Nephron progenitor cell (in vitro differentiated cells): Measurements from ENCODE around the gene RPS18.

Experiments
- DNase-seq: peaks from one replicate; pipeline ENCODE4 v3.0.0; 2021
- H3K27ac Mint-ChIP-seq: 2 replicates; pipeline ENCODE4 v1.8.0; 2021; ENCODE audit warnings: mild to moderate bottlenecking, moderate library complexity, mixed read lengths
- H3K27me3 Mint-ChIP-seq: 2 replicates; pipeline ENCODE4 v1.8.0; 2021; ENCODE audit warnings: mild to moderate bottlenecking, low read depth, mixed read lengths; ENCODE audit not compliant: poor library complexity
- H3K36me3 Mint-ChIP-seq: 2 replicates; pipeline ENCODE4 v1.8.0; 2021; ENCODE audit warnings: low read depth, mixed read lengths
- H3K4me1 Mint-ChIP-seq: 2 replicates; pipeline ENCODE4 v1.8.0; 2021; ENCODE audit warnings: mixed read lengths
- H3K4me3 Mint-ChIP-seq: 2 replicates; pipeline ENCODE4 v1.8.0; 2021; ENCODE audit warnings: mild to moderate bottlenecking, moderate library complexity, mixed read lengths
- H3K9me3 Mint-ChIP-seq: 2 replicates; pipeline ENCODE4 v1.8.0; 2021; ENCODE audit warnings: mild to moderate bottlenecking, moderate library complexity, mixed read lengths
- TF ChIP-seq, protein P1 (sequence below): fragments of 200-600 bp; sonication (generic); IDR thresholded peaks from 2 replicates; pipeline ENCODE4 v1.5.0; 2021; ENCODE audit warnings: antibody characterized with exemption

Gene RPS18

DNA sequence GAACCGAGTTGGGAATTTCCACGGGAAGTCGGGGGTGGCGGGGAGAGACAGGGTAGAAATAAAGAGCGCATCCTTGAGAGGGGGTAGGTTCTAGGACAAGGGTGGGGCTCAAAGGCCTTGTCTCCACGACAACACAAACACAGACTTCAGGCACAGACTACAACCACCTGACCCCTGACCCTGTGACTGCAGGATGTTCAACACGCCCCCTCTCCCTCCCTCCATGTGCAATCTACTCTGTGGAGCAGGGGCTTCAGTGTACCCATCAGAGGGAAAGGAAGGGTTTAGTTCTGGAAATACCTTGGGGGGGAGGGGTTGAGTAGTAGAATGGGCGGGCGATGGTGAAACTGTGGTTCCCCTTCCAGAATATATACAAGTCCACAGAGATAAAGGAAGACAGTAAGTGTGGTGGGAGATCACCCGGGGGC is 42.7 kb downstream of the RPS18 start:
- peak overlapping the region; percentile 90 for H3K4me3 Mint-ChIP-seq
- peaks cover 75% of the 10 kb centered on the region for H3K4me1 Mint-ChIP-seq
- H3K27me3 Mint-ChIP-seq: peaks cover 55% of the 10 kb centered on the region
- H3K9me3 Mint-ChIP-seq: no peaks in the 10 kb centered on the region
- DNase-seq: peak; percentile 40
- TF ChIP-seq, protein P1, sequence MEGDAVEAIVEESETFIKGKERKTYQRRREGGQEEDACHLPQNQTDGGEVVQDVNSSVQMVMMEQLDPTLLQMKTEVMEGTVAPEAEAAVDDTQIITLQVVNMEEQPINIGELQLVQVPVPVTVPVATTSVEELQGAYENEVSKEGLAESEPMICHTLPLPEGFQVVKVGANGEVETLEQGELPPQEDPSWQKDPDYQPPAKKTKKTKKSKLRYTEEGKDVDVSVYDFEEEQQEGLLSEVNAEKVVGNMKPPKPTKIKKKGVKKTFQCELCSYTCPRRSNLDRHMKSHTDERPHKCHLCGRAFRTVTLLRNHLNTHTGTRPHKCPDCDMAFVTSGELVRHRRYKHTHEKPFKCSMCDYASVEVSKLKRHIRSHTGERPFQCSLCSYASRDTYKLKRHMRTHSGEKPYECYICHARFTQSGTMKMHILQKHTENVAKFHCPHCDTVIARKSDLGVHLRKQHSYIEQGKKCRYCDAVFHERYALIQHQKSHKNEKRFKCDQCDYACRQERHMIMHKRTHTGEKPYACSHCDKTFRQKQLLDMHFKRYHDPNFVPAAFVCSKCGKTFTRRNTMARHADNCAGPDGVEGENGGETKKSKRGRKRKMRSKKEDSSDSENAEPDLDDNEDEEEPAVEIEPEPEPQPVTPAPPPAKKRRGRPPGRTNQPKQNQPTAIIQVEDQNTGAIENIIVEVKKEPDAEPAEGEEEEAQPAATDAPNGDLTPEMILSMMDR: no peak
- peaks cover 15% of the 10 kb centered on the region for H3K36me3 Mint-ChIP-seq
- no peak overlapping the region for H3K27ac Mint-ChIP-seq

DNA sequence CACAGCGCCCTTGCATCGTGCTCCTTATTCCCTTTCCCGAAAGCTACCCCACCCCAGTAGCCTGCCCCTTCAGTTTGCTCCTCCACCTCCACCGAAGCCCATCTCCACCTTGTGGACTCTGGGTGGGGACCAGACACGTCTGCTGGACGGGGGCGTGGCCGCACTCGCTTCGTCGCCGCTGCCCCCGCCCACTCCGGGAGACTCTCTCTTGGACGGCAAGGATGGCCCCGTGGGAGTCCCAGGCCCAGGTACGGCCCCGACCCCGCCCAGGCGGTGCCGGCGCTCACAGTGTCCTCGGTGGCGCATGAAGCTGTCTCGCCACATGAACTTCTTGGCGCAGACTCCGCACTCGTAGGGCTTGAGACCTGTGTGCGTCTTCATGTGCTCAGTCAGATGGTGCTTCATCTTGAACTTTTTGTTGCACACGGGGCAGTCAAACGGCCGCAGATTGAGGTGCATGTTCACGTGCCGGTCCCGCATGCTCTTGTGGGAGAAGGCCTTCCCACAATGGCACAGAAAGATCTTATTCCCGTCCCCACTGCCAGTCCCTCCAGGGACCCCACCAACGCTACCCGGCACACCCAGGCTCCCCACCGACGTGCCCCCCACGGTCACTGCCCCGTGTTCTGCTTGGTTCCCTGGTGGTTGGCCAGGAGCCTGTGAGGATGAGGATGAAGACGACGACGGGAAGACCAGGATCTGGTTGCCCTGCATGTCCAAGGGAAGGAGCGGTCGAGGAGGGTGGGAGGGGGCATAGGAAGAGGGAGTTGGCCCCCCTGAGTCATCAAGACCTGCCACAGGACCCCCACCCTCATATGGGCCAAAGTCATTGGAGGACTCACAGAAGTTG is 43.3 kb downstream of the RPS18 start:
- H3K4me1 Mint-ChIP-seq: peaks cover 82% of the 10 kb centered on the region
- peaks cover 21% of the 10 kb centered on the region for H3K36me3 Mint-ChIP-seq
- TF ChIP-seq, protein P1: no peak
- DNase-seq: no peak
- no peak overlapping the region for H3K27ac Mint-ChIP-seq
- no peaks in the 10 kb centered on the region for H3K9me3 Mint-ChIP-seq
- peaks cover 54% of the 10 kb centered on the region for H3K27me3 Mint-ChIP-seq
- peak overlapping the region; percentile 90 for H3K4me3 Mint-ChIP-seq

DNA sequence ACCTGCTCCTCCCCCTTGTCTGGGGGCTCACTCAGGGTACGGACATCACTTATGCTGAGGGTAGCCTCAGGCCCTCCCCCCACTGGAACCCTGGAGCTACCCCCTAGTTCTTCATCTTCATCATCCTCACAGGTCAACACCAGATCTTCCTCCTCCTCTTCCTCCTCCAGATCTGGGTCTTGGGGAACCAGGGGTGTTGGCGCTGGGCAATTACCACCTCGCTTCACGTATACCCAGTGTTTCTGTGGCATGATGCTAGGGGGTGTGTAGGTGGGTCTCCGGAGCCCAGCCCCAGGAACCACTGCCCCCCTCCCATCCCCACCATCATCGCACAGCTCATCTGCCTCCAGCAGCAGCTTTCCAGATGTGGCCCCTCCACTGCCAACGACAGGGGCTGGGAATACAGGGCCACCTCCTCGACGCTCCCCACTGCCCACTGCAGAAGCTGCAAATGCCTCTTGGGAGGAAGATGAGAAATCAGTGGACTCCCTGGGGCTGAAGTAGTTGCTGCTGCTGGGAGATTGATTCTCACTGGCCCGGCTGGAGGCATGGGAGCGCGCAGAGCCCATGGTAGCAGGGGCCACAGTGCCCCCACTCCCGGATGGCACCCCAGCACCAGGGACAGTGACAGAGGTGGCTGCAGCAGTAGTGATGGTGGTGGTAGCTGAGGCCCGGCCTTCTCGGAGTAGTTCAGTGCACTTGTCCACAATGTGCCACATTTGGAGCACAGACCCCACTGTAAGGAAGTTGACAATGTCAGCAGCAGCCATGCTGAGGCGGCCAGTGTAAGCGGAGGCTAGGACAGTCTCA is 44.1 kb downstream of the RPS18 start:
- TF ChIP-seq, protein P1: no peak
- Mint-ChIP-seq H3K4me1 (peaks cover 90% of the 10 kb centered on the region), H3K36me3 (peaks cover 28% of the 10 kb centered on the region), H3K9me3 (no peaks in the 10 kb centered on the region), H3K27me3 (peaks cover 46% of the 10 kb centered on the region), H3K4me3 (peak overlapping the region; percentile 96), H3K27ac (peak overlapping the region; percentile 59)
- no peak for DNase-seq

DNA sequence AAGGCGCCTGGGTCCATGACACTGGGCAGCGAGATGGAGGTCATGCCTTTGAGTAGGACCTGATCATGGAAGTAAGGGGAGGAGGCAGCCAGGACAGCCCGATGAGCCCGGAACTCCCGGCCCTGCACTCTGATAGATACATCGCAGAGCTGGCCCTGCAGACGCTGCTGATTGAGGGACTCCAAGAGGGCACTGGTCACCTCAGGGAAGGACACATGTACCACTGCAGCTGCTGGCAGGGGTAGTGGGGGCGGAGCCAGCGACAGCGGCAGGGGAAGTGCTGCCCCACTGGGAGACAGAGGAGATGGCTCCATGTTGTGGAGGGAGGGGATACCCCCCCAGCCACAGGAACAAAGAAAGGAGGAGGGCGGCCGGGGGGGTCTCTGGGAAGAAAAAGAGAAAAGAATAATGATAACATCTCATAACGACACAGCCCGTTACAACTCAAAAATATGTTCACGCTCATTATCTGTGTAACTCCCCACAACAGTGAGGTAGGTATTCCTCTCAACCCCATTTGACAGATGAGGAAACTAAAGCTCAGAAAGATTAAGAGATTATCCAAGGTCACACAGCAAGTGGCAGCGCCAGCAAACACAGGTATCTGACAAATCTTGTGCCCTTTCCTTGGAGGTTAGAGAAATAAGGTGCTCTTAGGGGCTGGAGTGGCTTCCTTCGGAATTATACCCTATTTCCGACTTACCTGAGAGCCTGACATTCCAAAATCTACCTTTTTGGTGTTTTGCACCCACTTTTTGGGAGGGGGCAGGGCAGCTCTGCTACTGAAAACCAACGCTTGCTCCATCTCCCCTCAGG is 44.9 kb downstream of the RPS18 start:
- no peak for DNase-seq
- Mint-ChIP-seq H3K36me3 (peaks cover 28% of the 10 kb centered on the region), H3K4me3 (peak overlapping the region; percentile 96), H3K9me3 (no peaks in the 10 kb centered on the region), H3K27ac (peak overlapping the region; percentile 59), H3K27me3 (peaks cover 37% of the 10 kb centered on the region), H3K4me1 (peaks cover 94% of the 10 kb centered on the region)
- TF ChIP-seq, protein P1: no peak

DNA sequence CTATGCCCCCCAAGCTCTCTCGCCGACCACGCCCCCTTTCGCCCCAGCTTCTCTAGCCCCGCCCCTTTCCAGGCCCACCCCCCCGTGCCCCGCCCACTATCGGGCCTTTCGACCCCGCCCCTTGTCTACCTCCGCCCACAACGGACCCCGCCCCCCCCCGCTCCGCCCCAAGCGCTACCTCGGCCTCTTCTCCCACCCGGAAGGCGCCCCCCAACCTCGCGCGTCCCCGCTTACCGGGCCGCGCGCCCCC is 45.5 kb downstream of the RPS18 start:
- peaks cover 94% of the 10 kb centered on the region for H3K4me1 Mint-ChIP-seq
- TF ChIP-seq, protein P1: no peak
- H3K27me3 Mint-ChIP-seq: peaks cover 32% of the 10 kb centered on the region
- DNase-seq: peak; percentile 80
- no peaks in the 10 kb centered on the region for H3K9me3 Mint-ChIP-seq
- peak overlapping the region; percentile 32 for H3K27ac Mint-ChIP-seq
- H3K36me3 Mint-ChIP-seq: peaks cover 28% of the 10 kb centered on the region
- peak overlapping the region; percentile 96 for H3K4me3 Mint-ChIP-seq
